HG03064 (cell line): ENCODE measurements around the gene CDK17.
"Not testable (repeated sequence)": the region's sequence is repeated elsewhere in the genome, so short reads cannot be mapped to it uniquely, and the experiment has no call there.

Experiments used
- ATAC-seq: cut with Tn5 transposase; IDR thresholded peaks from one replicate; pipeline ENCODE4 v1.9.1; 2021; ENCODE audit warnings: low read depth; ENCODE audit not compliant: unreplicated experiment

The CDK17 gene

GRCh38 chr12:96419576-96420276 lies 19.5 kb upstream of the CDK17 start:
- peak; percentile 66 for ATAC-seq

- ATAC-seq = not testable (repeated sequence)
These were observed 17.4 kb upstream of the CDK17 start for GRCh38 chr12:96417688-96418087.

- no peak for ATAC-seq
These were observed 16.0 kb upstream of the CDK17 start for GRCh38 chr12:96416033-96416799.

GRCh38 chr12:96414637-96415036 lies 14.4 kb upstream of the CDK17 start:
- ATAC-seq = no peak

GRCh38 chr12:96412431-96412830 lies 12.2 kb upstream of the CDK17 start:
- no peak for ATAC-seq

- ATAC-seq = no peak
These were observed 9.5 kb upstream of the CDK17 start for GRCh38 chr12:96409731-96410130.

GRCh38 chr12:96408993-96409392 lies 8.8 kb upstream of the CDK17 start:
- no peak for ATAC-seq

GRCh38 chr12:96407429-96408097 lies 7.3 kb upstream of the CDK17 start:
- peak; percentile 91 for ATAC-seq

- no peak for ATAC-seq
These were observed 4.5 kb upstream of the CDK17 start for GRCh38 chr12:96404696-96405095.

GRCh38 chr12:96403870-96404269 lies 3.6 kb upstream of the CDK17 start:
- no peak for ATAC-seq

GRCh38 chr12:96402522-96402921 lies 2.3 kb upstream of the CDK17 start:
- not testable (repeated sequence) for ATAC-seq

GRCh38 chr12:96402061-96402460 lies 1.8 kb upstream of the CDK17 start:
- ATAC-seq = no peak

GRCh38 chr12:96401076-96401871 lies 1.0 kb upstream of the CDK17 start:
- peak; percentile 22 for ATAC-seq

GRCh38 chr12:96400631-96401075 lies 414 bp upstream of the CDK17 start:
- ATAC-seq = peak; percentile 2

GRCh38 chr12:96399120-96399918 lies 920 bp downstream of the CDK17 start:
- peak; percentile 31 for ATAC-seq

- ATAC-seq = no peak
These were observed 1.7 kb downstream of the CDK17 start for GRCh38 chr12:96398424-96399119.

- no peak for ATAC-seq
These were observed 2.3 kb downstream of the CDK17 start for GRCh38 chr12:96397756-96398423.

- ATAC-seq = no peak
These were observed 3.3 kb downstream of the CDK17 start for GRCh38 chr12:96396914-96397313.

- ATAC-seq = no peak
These were observed 4.0 kb downstream of the CDK17 start for GRCh38 chr12:96396209-96396608.
